Liver (tissue), 9 donors: ENCODE results near the gene SLC31A1. TPM values are rescaled to one million over a fixed set of nuclear protein-coding genes. Genes with fewer than 3 reads are reported as not detected.

Experiments used
- DNase-seq: peaks from one replicate; pipeline ENCODE4 v3.0.0-alpha.2; 2017; ENCODE audit warnings: low spot score
- H3K27ac ChIP-seq, 2 donors: one replicate each; pipeline ENCODE4 v1.7.0; 2013; ENCODE audit warnings: inconsistent platforms in 2 of 2, low read length in 2 of 2, control low read depth in 1 of 2, low read depth in 1 of 2, mild to moderate bottlenecking in 1 of 2
- H3K27me3 ChIP-seq, 4 donors: one replicate each; pipeline versions ENCODE4 v1.6.1 to v1.7.0; 2013; ENCODE audit warnings: low read length in 3 of 4, inconsistent platforms in 1 of 4, mild to moderate bottlenecking in 1 of 4, moderate library complexity in 1 of 4; ENCODE audit not compliant: control insufficient read depth in 4 of 4, insufficient read depth in 4 of 4
- H3K36me3 ChIP-seq, 4 donors: one replicate each; pipeline versions ENCODE4 v1.6.1 to v1.7.0; 2013; ENCODE audit warnings: low read length in 3 of 4, mild to moderate bottlenecking in 3 of 4, low read depth in 1 of 4, moderate library complexity in 1 of 4; ENCODE audit not compliant: control insufficient read depth in 4 of 4, insufficient read depth in 3 of 4
- H3K4me1 ChIP-seq, 4 donors: one replicate each; pipeline versions ENCODE4 v1.6.1 to v1.7.0; 2013; ENCODE audit warnings: low read length in 3 of 4, mild to moderate bottlenecking in 3 of 4, moderate library complexity in 1 of 4; ENCODE audit not compliant: control insufficient read depth in 4 of 4, insufficient read depth in 4 of 4
- H3K4me3 ChIP-seq, 3 donors: one replicate each; pipeline versions ENCODE4 v1.6.1 to v1.7.0; 2013; ENCODE audit warnings: low read length in 3 of 3, control low read depth in 1 of 3, low read depth in 1 of 3, mild to moderate bottlenecking in 1 of 3
- H3K9ac ChIP-seq, 2 donors: one replicate each; pipeline ENCODE4 v1.7.0; 2013; ENCODE audit warnings: low read length in 2 of 2, mild to moderate bottlenecking in 2 of 2, moderate library complexity in 2 of 2, control low read depth in 1 of 2, low read depth in 1 of 2
- H3K9me3 ChIP-seq, 4 donors: one replicate each; pipeline versions ENCODE4 v1.6.1 to v1.7.0; 2013; ENCODE audit warnings: low read length in 3 of 4; ENCODE audit not compliant: control insufficient read depth in 4 of 4
- CTCF ChIP-seq: fragments of 150-350 bp; IDR thresholded peaks from 2 replicates; pipeline ENCODE4 v1.5.1; 2017; ENCODE audit warnings: improper control_type of control experiment, low read depth, low read length; ENCODE audit not compliant: missing input control
- EGR1 ChIP-seq, 2 donors: IDR thresholded peaks; 2 replicates each; pipeline ENCODE4 v1.6.1; 2016 to 2018; ENCODE audit warnings: antibody characterized with exemption in 2 of 2, low read depth in 2 of 2
- FOXA2 ChIP-seq: IDR thresholded peaks from 2 replicates; pipeline ENCODE4 v1.6.1; 2016; ENCODE audit warnings: antibody characterized with exemption
- GABPA ChIP-seq, 2 donors: IDR thresholded peaks in 1 of 2; conservative IDR thresholded peaks in 1 of 2; 2 replicates each; pipeline ENCODE4 v1.6.1; 2016; ENCODE audit warnings: antibody characterized with exemption in 2 of 2, mild to moderate bottlenecking in 1 of 2, moderate library complexity in 1 of 2
- HNF4A ChIP-seq, 2 donors: conservative IDR thresholded peaks; 2 replicates each; pipeline ENCODE4 v1.6.1; 2016; ENCODE audit warnings: antibody characterized with exemption in 2 of 2, mild to moderate bottlenecking in 2 of 2
- HNF4G ChIP-seq: IDR thresholded peaks from 2 replicates; pipeline ENCODE4 v1.6.1; 2016; ENCODE audit warnings: antibody characterized with exemption
- JUND ChIP-seq, 2 donors: IDR thresholded peaks; 2 replicates each; pipeline ENCODE4 v1.6.1; 2016; ENCODE audit warnings: antibody characterized with exemption in 2 of 2
- MAX ChIP-seq: IDR thresholded peaks from 2 replicates; pipeline ENCODE4 v1.6.1; 2016; ENCODE audit warnings: antibody characterized with exemption
- NR2F2 ChIP-seq: IDR thresholded peaks from 2 replicates; pipeline ENCODE4 v1.6.1; 2016; ENCODE audit warnings: antibody characterized with exemption
- REST ChIP-seq: IDR thresholded peaks from 2 replicates; pipeline ENCODE4 v1.6.1; 2016; ENCODE audit warnings: antibody characterized with exemption, mild to moderate bottlenecking
- RXRA ChIP-seq, 2 donors: IDR thresholded peaks; 2 replicates each; pipeline ENCODE4 v1.6.1; 2017 to 2018; ENCODE audit warnings: antibody characterized with exemption in 2 of 2, mild to moderate bottlenecking in 1 of 2
- SP1 ChIP-seq: IDR thresholded peaks from 2 replicates; pipeline ENCODE4 v1.6.1; 2018; ENCODE audit warnings: antibody characterized with exemption, mild to moderate bottlenecking
- TAF1 ChIP-seq: conservative IDR thresholded peaks from 2 replicates; pipeline ENCODE4 v1.6.1; 2016; ENCODE audit warnings: antibody characterized with exemption, mild to moderate bottlenecking
- YY1 ChIP-seq: IDR thresholded peaks from 2 replicates; pipeline ENCODE4 v1.6.1; 2016; ENCODE audit warnings: antibody characterized with exemption, mild to moderate bottlenecking
- ZBTB33 ChIP-seq: IDR thresholded peaks from 2 replicates; pipeline ENCODE4 v1.6.1; 2016; ENCODE audit warnings: antibody characterized with exemption
- WGBS: extraction: QIAGEN DNeasy Blood & Tissue Kit; methylation state at CpG from one replicate; pipeline ENCODE4 v1.1.7; 2013; 5-methylcytosine and 5-hydroxymethylcytosine counted together
- polyA plus RNA-seq, 2 donors: library from polyadenylated mRNA; stranded (reverse) in 1 of 2; unstranded in 1 of 2; fragments of 200-250 nt in 1 of 2; fragments of >200 nt in 1 of 2; fragmentation: Nextera tagmentation in 1 of 2; extraction: Ambion mirVana in 1 of 2; gene quantifications; one replicate each; pipeline versions ENCODE4 v1.2.1 to v1.2.3, GENCODE V29; 2013 to 2015
- total RNA-seq, 2 donors: library from RNA; depleted of rRNA; stranded (reverse); fragments of >200 nt; gene quantifications; one replicate each; pipeline ENCODE4 v1.2.3, GENCODE V29; 2014
- TF ChIP-seq, protein P1 (sequence below): IDR thresholded peaks from 2 replicates; pipeline ENCODE4 v1.6.1; 2016; ENCODE audit warnings: antibody characterized with exemption
- donor health status: healthy.
- donor health status: healthy.
- donor health status: healthy.
- donor health status: healthy.
- donor health status: healthy.

Gene SLC31A1
- total and polyA plus RNA-seq, 4 donors: 26.6 to 96.2 (median 44.9) TPM

GRCh38 chr9:113261917-113262671 lies 40.8 kb downstream of the SLC31A1 start (continued):
- TF ChIP-seq ZBTB33 (no peak), FOXA2 (no peak), RXRA (IDR thresholded peaks at IDR 0.05) (peak; percentile 39), SP1 (peak; percentile 75), YY1 (peak; percentile 48), HNF4A (conservative IDR thresholded peaks at IDR 0.05) (peak; percentile 78 to 87)

DNA sequence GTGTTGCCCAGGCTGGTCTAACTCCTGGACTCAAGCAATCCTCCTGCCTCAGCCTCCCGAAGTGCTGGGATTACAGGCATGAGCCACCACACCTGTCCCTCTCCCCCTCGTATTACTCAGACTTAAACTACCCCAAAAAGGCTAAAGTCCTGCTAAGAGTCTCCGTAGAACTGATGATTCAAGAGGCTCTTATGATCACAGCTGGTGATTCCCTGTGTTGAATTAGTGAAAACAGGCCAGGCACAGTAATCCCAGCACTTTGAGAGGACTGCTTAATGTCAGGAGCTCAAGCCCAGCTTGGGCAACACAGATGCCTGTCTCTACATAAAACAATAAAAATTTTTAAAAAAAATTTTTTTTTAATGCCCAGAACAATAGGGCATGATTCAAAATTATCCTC lies 44.8 kb downstream of the SLC31A1 start:
- TF ChIP-seq CTCF (no peak), RXRA (IDR thresholded peaks at IDR 0.05) (no peak), HNF4G (no peak), YY1 (no peak), NR2F2 (no peak), TAF1 (no peak), GABPA (IDR thresholded peaks at IDR 0.05 in 1 of 2, conservative IDR thresholded peaks at IDR 0.05 in 1 of 2) (no peak), SP1 (no peak), FOXA2 (no peak), HNF4A (conservative IDR thresholded peaks at IDR 0.05) (no peak), ZBTB33 (no peak), MAX (no peak), JUND (IDR thresholded peaks at IDR 0.05) (no peak), REST (no peak), EGR1 (IDR thresholded peaks at IDR 0.05; ENCODE audit: low read depth in 2 of 2) (no peak)
- TF ChIP-seq, protein P1, sequence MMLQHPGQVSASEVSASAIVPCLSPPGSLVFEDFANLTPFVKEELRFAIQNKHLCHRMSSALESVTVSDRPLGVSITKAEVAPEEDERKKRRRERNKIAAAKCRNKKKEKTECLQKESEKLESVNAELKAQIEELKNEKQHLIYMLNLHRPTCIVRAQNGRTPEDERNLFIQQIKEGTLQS: no peak
- H3K36me3 ChIP-seq: peaks cover 10 to 22% (median 20%) of the 10 kb centered on the region in 4 donors
- H3K9me3 ChIP-seq: no peaks in the 10 kb centered on the region
- no peak overlapping the region for H3K27ac ChIP-seq
- no peak for DNase-seq
- no peaks in the 10 kb centered on the region for H3K27me3 ChIP-seq
- peaks cover 1 to 26% (median 21%) of the 10 kb centered on the region in 4 donors for H3K4me1 ChIP-seq
- WGBS: 91% methylated on average over 3 of the region's 3 CpGs
- H3K4me3 ChIP-seq: no peak overlapping the region
- no peak overlapping the region for H3K9ac ChIP-seq
